PC-9 (cell line): ENCODE results near the gene ELF2.

Source experiments
- CTCF ChIP-seq: fragments of 200-600 bp; sonication (generic); conservative IDR thresholded peaks from 2 replicates; pipeline ENCODE4 v1.6.1; 2017; ENCODE audit warnings: mixed run types, antibody characterized with exemption, mild to moderate bottlenecking, moderate library complexity
- EZH2 ChIP-seq: fragments of 200-600 bp; sonication (generic); IDR thresholded peaks from 2 replicates; pipeline ENCODE4 v1.8.0; 2017; ENCODE audit warnings: antibody characterized with exemption, low read depth

GRCh38 chr4:139177049-139177868, at the start of gene ELF2:
- no peak for TF ChIP-seq EZH2
- no peak for TF ChIP-seq CTCF
